ENCODE measurements around the gene KRT9. TPM values are rescaled to one million over a fixed set of nuclear protein-coding genes. Genes with fewer than 3 reads are reported as not detected.
A peak's percentile ranks its signal among the peaks of the same experiment; 100 is the strongest.

The KRT9 gene
- total RNA-seq, 1 experiment from 2014 or later, result 0.15 TPM

GRCh38 chr17:41518789-41519449, 52.9 kb downstream of the KRT9 start, which contains the start of gene KRT15:
KRT15 (minus strand) TSS chr17:41518890; CDS start chr17:41518827, 63 bp downstream.
- Histone ChIP-seq H4K20me1 (ENCODE audit: insufficient read depth) (no peaks in the 10 kb centered on the region), H2AFZ (ENCODE audit: low read depth, low read length, poor library complexity, severe bottlenecking) (no peak within 1 kb of the TSS), H3K9me2 (ENCODE audit: insufficient read depth) (no peaks in the 10 kb centered on the region), H3K4me2 (ENCODE audit: low read length) (peak within 1 kb of the TSS; percentile 78), H3K4me1 (ENCODE audit: control insufficient read depth in 1 of 2, insufficient read depth in 2 of 2, low read length in 2 of 2) (peaks cover 50 to 64% of the 10 kb centered on the region in 2 experiments), H3K4me3 (replicated peaks in 1 of 2; ENCODE audit: low read depth in 1 of 2, low read length in 2 of 2) (no peak within 1 kb of the TSS), H3K36me3 (ENCODE audit: control insufficient read depth in 1 of 2, insufficient read depth in 2 of 2, low read length in 2 of 2) (peaks cover 0 to 8% of the 10 kb centered on the region in 2 experiments; a peak in 1 of 4 replicates), H3K9ac (ENCODE audit: low read length) (peak within 1 kb of the TSS; percentile 99), H3K79me2 (ENCODE audit: insufficient read depth, low read length) (no peaks in the 10 kb centered on the region), H3K27ac (ENCODE audit: low read depth, low read length) (peak within 1 kb of the TSS; percentile 99), H3K27me3 (ENCODE audit: insufficient read depth, low read length) (no peaks in the 10 kb centered on the region), H3K9me3 (ENCODE audit: control insufficient read depth in 1 of 2, insufficient read depth in 1 of 2, low read depth in 1 of 2, low read length in 2 of 2) (no peaks in the 10 kb centered on the region)
- TF ChIP-seq CBX3 (IDR thresholded peaks at IDR 0.05; ENCODE audit: low read depth) (no peak), POLR2A (IDR thresholded peaks at IDR 0.05; ENCODE audit: borderline replicate concordance, extremely low read depth, insufficient read depth, insufficient read length) (no peak), EZH2 (IDR thresholded peaks at IDR 0.05) (no peak), ELF1 (IDR thresholded peaks at IDR 0.05; ENCODE audit: borderline replicate concordance, low read depth) (no peak), ZFX (IDR thresholded peaks at IDR 0.05) (no peak), CTCF (IDR thresholded peaks at IDR 0.05 in 2 of 3, conservative IDR thresholded peaks at IDR 0.05 in 1 of 3; ENCODE audit: borderline replicate concordance in 1 of 3, insufficient read depth in 1 of 3, low read depth in 2 of 3, low read length in 2 of 3) (no peak), REST (IDR thresholded peaks at IDR 0.05; ENCODE audit: low read depth) (no peak), EZH2phosphoT487 (IDR thresholded peaks at IDR 0.05; ENCODE audit: borderline replicate concordance) (no peak), ZNF274 (IDR thresholded peaks at IDR 0.05; ENCODE audit: low read depth, low read length) (no peak)
- DNase-seq (ENCODE audit: low read depth, low spot score), result no peak
- RAD21 ChIA-PET (ENCODE audit: low non-redundant PET in 1 of 2, low total read pairs in 2 of 2, uncharacterized antibody in 2 of 2, unreplicated experiment in 2 of 2), result interaction anchor here in 1 of 2 experiments (0.7 kb wide), 1 partner anchor 19 kb away, joined by 5 read pairs; no protein-coding TSS in a partner anchor
- intact Hi-C loops (cut with micrococcal nuclease), result no loop called here
- POLR2A ChIA-PET, result interaction anchor here (0.6 to 12.9 kb wide), 5 partner anchors 8 to 30 kb away, joined by 3 to 148 read pairs (median 3); partner anchors contain the start of gene KRT19
- BruUV-seq (replicated peaks), result no TSS peak
- CTCF ChIA-PET, result interaction anchor here (0.9 to 8.9 kb wide), 2 partner anchors 31 to 101 kb away, joined by 3 to 77 read pairs; no protein-coding TSS in a partner anchor
- no peak for ATAC-seq
